Urothelium cell line (cell line): ENCODE measurements around the gene DLAT.
A peak's percentile ranks its signal among the peaks of the same experiment; 100 is the strongest.
"Not testable (repeated sequence)": the region's sequence is repeated elsewhere in the genome, so short reads cannot be mapped to it uniquely, and the experiment has no call there.

Experiments used
- DNase-seq: peaks from one replicate; pipeline ENCODE4 v3.0.0; 2011; ENCODE audit warnings: low spot score, mixed read lengths
- FAIRE-seq: peaks from 2 replicates; lab custom pipeline; 2011; peaks lifted over from hg19 to GRCh38; lab: Jason Lieb, UNC

The DLAT gene

GRCh38 chr11:112004389-112004788, 20.8 kb upstream of the DLAT start:
- FAIRE-seq, result no peak
- DNase-seq, result peak; percentile 37

GRCh38 chr11:112005422-112006094, 19.6 kb upstream of the DLAT start:
- DNase-seq (no peak), FAIRE-seq (no peak)

- DNase-seq, FAIRE-seq: not testable (repeated sequence)
These were observed 19.1 kb upstream of the DLAT start for GRCh38 chr11:112006095-112006441.

- DNase-seq, FAIRE-seq: not testable (repeated sequence)
These were observed 13.8 kb upstream of the DLAT start for GRCh38 chr11:112011451-112011850.

- FAIRE-seq (no peak), DNase-seq (no peak)
These were observed 12.3 kb upstream of the DLAT start for GRCh38 chr11:112012874-112013273.

- FAIRE-seq (no peak), DNase-seq (no peak)
These were observed 11.6 kb upstream of the DLAT start for GRCh38 chr11:112013497-112014164.

GRCh38 chr11:112016088-112016764, 9.0 kb upstream of the DLAT start:
- peak; percentile 40 for FAIRE-seq
- DNase-seq, result no peak

- no peak for DNase-seq
- no peak for FAIRE-seq
These were observed 8.3 kb upstream of the DLAT start for GRCh38 chr11:112016765-112017376.

GRCh38 chr11:112017538-112017937, 7.7 kb upstream of the DLAT start:
- FAIRE-seq (no peak), DNase-seq (no peak)

- no peak for FAIRE-seq
- DNase-seq, result no peak
These were observed 6.1 kb upstream of the DLAT start for GRCh38 chr11:112019066-112019465.

GRCh38 chr11:112023104-112023503, 2.1 kb upstream of the DLAT start:
- FAIRE-seq, result no peak
- DNase-seq, result no peak

- DNase-seq (no peak), FAIRE-seq (peak; percentile 80)
These were observed 933 bp upstream of the DLAT start for GRCh38 chr11:112024178-112024772.

- DNase-seq (peak; percentile 30), FAIRE-seq (no peak)
These were observed 499 bp downstream of the DLAT start for GRCh38 chr11:112025707-112026106.

- FAIRE-seq, DNase-seq: not testable (repeated sequence)
These were observed 1.7 kb downstream of the DLAT start for GRCh38 chr11:112026784-112027410.

GRCh38 chr11:112029460-112029859, 4.3 kb downstream of the DLAT start:
- FAIRE-seq (no peak), DNase-seq (no peak)

GRCh38 chr11:112033902-112034301, 8.7 kb downstream of the DLAT start:
- DNase-seq (no peak), FAIRE-seq (no peak)

GRCh38 chr11:112037527-112037926, 12.3 kb downstream of the DLAT start:
- no peak for FAIRE-seq
- DNase-seq, result no peak

GRCh38 chr11:112042161-112042960, 17.2 kb downstream of the DLAT start:
- peak; percentile 13 for DNase-seq
- peak; percentile 20 for FAIRE-seq

GRCh38 chr11:112042961-112043304, 17.7 kb downstream of the DLAT start:
- FAIRE-seq, result no peak

GRCh38 chr11:112044961-112045360, 19.8 kb downstream of the DLAT start:
- no peak for DNase-seq
- FAIRE-seq, result no peak

More at GRCh38 chr11:112042961-112043304, 17.7 kb downstream of the DLAT start:
- DNase-seq, result no peak
